Stimulated activated CD8-positive, alpha-beta memory T cell treated with anti-CD3 and anti-CD28 coated beads, Interleukin-4, amount 100 ng/mL, for 4 hours (primary cell): ENCODE data around the gene INPP5D.
A peak's percentile ranks its signal among the peaks of the same experiment; 100 is the strongest.
"Not testable (repeated sequence)": the region's sequence is repeated elsewhere in the genome, so short reads cannot be mapped to it uniquely, and the experiment has no call there.

ENCODE experiments used
- DNase-seq, 2 donors: peaks; one replicate each; pipeline ENCODE4 v3.0.0-alpha.2; 2020; ENCODE audit warnings: low read depth in 2 of 2, low spot score in 1 of 2

INPP5D gene

DNA sequence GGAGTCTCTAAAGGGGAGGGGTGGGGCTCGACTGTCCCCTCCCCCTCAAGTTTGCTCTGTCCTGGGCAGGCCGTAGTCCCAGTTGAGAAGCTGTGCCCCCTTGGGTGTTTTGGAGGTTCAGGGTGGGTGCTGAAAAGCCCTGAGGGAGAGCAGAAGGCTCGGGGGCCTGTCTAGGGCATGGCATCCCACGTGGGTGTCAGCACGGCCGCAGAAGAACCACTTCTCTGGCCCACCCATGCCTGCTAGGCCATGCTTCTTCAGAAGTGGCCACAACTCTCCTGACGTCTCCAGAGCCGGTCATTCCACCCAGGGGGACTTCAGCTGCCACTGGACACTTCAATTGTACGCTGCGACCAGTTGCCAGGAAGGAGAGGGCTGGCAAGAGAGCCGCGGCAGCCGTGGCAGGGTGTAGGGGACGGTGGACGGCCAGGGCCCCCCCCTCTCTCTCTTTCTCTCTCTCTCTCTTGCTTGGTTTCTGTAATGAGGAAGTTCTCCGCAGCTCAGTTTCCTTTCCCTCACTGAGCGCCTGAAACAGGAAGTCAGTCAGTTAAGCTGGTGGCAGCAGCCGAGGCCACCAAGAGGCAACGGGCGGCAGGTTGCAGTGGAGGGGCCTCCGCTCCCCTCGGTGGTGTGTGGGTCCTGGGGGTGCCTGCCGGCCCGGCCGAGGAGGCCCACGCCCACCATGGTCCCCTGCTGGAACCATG is at the start of gene INPP5D:
Gene INPP5D, plus strand, starts transcription at position 546 of the 704 bp plus-strand sequence. Its CDS starts 137 bp downstream, at position 683.
- DNase-seq: peak; percentile 38 to 48

DNA sequence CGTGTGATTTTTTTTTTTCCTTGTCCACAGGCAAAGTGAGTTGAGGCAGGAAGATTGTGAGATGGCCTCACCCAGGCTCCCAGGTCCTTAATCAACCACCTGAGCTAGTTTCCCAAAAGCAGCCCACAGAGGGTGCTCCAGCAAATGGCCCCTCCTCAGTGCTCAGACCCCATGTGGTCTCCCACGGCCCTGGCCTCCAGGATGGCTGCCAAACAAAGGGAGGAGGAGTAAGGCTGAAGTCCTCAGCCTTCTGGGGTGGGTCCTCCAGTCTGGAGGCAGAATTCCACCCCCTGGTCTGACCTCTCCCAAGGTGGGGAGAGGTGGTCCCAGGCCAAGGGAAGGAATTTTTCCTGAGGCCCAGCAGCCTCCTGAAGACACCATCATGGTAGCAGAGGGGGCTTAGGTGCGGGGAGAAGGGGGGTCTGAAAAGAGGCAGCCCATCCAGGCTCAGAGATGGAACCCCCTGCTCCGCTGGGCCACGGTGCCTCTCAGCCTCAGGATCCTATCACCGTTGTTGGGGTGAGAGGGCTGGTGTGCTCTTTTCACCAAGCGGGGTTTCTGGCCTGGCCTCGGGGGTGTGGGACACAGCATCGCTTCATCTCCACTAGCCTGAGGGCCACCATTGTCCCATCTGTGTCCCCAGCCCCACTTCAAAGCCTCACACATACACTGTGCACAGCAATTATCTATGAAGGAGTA is 49.4 kb upstream of the INPP5D start:
- no peak for DNase-seq

DNA sequence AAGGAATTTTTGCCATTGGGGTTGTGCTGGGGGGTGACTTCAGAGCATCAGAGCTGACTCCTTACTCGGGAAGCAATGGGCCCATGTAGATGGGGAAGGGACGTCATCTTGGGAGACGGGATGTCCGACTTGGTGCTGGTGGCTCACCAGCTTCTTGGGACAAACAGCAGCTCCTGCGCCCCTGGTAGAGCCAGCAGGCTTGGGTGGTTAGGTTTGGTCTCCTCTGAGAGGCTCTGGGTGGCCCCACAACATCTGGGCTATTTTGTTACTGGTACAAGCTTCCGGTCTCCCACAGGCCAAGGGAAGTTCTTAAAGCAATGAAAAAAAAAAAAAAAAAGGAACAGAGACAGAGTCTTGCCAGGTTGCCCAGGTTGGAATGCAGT is 48.9 kb upstream of the INPP5D start:
- no peak for DNase-seq

DNA sequence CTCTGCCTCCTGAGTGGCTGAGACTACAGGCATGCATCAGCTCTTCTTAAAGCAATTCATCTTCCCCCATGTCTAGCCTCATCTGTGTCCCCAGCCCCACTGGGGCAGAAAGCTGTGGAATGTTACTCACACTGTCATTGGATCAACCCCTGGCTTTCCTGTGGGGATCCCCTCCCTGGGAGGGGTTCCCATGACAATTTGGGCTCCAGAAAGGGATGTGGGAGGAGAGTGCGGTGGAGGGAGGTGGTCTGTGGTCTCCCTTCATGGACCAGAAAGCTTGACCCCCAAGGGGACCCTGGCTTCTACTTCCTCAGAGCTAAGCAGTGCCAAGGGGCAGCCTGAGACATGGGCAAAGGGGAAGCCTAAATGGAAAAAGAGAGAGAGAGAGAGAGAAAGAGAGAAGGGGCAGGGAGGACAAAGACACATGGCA is 48.4 kb upstream of the INPP5D start:
- no peak for DNase-seq

DNA sequence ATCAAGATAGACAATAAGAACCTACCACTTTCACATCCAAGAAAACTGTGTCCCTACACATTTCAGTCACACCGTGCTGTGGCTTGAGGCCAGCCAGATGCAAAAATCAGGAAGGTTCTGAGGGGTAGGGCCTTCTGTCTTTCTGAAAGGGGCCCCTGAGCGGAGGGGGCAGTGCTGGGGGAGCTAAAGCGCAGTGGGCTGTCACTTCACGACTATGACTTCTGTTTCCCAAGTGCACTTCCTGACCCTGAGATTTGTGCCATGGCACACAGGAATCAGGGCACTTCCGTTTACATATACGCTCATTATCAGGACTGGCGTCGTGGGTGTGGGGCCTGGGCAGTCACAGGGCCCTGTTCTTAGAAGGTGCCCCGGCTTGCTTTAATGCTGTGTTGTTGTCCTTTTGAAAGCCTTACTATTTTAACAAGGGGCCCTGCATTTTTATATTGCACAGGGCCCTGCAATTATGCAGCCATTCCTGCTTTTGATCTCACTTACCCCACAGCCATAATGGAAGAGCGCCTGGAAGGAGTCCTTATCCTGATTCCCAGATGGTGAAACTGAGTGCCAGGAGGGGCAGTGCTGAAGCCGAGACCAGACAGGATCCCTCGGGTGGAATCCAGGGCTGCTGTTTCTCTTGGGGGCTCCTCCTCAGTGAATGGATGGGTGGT is 47.7 kb upstream of the INPP5D start:
- no peak for DNase-seq

DNA sequence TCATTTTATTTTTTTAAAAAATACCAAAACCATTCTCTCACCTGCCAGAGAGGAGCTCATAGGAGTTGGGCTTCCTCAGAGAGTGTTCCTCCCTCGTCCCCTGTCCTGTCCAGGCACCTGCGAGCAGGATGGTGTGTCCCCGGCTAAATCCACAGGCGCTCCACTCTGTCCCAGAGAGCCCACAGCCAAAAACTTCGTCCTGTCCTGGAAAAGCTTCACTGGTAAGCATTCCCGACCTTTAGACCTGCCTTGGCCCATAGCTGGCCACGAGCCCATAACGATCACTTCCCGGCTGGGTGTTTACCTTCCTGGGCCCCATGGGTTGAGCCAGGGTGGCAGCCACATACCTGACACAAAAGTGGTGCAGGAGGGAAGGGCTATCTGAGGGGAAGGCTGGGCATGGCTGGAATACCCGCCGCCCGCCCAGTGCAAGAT is 47.1 kb upstream of the INPP5D start, which contains the start of gene NGEF:
Gene NGEF, minus strand, starts transcription at position 230 of the 435 bp plus-strand sequence. CDS start 38,366 bp downstream, outside the sequence.
- DNase-seq: no peak

DNA sequence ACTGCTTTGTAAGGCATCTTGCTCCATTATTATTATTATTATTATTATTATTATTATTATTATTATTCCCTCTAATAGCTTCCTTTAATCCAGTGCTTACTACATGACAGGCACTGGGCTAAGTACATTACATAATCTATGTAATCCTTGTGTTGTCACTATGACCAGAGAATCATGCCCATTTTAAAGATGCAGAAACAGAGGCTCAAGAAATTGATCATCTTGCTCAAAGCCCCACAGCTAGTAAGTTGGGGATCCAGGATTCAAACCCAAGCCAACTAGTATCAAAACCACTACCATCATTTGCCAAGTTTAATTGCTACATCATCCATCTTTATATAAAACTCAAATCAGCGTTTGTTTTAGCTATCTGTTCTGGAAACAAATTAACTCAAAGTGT is 46.5 kb upstream of the INPP5D start:
- no peak for DNase-seq

DNA sequence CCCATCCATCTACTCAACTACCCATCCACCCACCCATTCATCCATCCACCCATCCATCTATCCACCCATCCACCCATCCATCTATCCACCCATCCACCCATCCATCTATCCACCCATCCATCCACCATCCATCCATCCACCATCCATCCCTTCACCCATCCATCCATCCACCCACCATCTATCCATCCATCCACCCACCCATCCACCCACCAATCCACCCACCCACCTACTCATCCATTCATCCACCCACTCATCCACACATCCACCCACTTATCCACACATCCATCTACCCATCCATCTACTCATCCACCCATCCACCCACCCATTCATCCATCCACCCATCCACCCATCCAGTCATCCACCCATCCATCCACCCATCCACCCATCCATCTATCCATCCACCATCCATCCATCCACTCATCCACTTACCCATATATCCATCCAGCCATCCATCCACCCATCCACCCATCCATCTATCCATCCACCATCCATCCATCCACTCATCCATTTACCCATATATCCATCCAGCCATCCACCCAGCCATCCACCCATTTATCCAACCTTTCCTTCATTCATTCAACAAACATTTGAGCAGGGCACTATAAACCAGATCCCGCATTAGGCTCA is 45.0 kb upstream of the INPP5D start:
- no peak for DNase-seq

DNA sequence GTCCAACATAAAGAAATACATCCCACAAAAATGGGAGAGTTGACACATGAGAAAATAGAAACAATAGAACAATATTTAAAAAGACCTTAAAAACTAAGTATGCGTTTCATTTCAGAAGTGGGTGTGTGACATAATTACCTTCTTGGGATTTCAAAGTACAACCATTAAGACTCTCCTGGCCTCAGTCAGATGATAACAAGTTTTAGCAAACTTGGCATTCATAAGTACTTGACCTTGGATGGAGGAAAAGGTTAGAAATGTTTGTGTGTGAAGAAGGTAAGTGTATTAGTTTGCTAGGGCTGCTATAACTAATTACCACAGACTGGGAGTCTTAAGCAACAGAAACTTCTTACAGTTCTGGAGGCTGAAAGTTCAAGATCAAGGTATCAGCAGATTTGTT is 42.2 kb upstream of the INPP5D start:
- DNase-seq: no peak

DNA sequence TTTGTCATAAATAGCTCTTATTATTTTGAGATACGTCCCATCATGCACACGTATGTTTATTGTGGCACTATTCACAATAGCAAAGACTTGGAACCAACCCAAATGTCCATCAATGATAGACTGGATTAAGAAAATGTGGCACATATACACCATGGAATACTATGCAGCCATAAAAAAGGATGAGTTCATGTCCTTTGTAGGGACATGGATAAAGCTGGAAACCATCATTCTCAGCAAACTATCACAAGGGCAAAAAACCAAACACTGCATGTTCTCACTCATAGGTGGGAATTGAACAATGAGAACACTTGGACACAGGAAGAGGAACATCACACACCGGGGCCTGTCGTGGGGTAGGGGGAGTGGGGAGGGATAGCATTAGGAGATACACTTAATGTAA is 40.5 kb upstream of the INPP5D start:
- not testable (repeated sequence) for DNase-seq

DNA sequence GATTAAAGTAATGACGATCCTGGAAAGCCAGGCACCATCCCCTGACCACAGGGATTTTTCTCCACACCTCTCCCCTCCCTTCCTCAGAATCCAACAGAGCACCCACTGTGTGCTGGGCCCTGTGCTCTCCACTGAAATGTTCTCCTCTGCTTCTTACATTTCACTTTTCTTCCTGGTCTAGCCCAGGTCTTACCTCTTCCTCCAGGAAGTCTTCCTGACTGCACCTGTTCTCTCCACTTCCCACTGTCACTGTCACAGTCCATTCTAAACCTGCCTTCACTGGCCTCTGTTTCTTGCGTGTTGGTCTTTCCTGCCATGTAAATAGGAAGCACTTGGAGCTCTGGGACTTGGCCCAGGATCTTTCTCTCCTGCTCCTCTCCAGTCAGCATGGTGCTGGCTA is 39.7 kb upstream of the INPP5D start:
- DNase-seq: no peak

DNA sequence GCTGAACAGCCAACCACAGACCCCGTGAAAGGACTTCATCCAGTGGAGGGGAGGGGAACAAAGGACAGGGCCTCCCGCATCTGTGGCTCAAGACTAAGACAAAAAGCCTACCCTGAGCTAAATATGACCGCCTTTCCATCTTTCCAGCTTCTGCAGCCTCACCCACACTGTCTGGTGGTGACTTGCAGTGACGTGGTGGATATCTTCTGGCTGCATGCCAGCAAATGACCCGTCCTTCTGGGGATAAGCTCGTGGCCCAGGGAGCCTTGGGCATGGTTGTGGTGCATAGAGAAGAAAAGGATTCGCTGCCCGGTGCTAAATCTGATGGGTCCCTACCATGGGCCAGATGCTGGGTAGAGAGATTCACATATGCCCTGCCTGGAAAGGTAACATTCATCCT is 38.4 kb upstream of the INPP5D start:
- no peak for DNase-seq

DNA sequence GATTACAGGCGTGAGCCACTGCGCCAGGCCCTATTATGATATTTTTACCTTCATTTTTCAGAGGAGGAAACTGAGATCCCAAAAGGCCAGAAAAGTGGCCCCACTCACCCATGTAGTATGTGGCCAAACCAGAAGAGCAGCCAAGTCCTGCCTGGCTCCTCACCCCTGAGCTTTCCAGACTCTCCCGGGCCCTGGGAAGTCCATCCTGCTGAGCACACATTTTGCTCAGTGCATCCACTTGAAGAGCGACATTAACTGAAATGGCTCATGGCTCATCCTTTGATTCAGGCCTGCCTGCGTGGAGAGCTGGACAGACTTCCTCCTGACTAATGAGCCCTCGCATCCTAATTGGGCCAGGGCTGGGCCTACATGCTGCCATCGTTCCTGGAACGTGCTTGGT is 37.6 kb upstream of the INPP5D start:
- no peak for DNase-seq

DNA sequence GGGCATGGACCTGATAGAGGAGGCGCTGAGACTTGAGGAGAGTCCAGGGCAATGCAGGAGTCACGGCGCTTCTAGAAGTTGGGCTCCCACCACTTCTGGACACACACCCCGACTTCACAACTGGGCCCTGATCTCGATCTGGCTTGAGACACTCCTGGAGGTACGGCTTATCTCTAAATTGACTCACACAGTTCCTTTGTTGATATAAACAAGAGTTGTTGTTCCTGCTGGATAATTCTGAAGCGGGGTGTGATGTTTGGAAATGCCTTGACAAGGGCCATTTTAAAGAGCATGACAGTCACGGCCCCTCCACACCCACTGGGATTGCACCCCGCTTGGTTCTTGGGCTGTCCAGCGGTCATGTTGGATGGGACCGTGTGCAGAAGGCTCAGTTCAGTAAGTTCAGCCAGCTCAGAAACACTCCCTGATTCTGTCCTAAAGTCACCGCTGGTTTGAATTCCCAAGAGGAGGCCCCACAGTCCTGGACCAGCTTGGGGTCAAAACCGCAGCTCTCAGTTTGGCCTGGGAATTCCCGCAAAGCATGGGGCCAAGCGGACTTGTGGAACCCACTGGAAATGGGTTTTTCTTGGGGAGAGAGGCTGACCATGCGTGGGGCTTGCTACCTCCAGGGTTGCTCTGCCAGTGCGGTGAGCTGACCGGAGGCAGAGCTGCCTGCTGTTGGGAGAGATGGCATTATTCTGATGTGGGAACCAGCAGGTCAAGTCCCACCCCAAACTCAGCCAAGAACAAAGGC is 37.0 kb upstream of the INPP5D start:
- DNase-seq: no peak

DNA sequence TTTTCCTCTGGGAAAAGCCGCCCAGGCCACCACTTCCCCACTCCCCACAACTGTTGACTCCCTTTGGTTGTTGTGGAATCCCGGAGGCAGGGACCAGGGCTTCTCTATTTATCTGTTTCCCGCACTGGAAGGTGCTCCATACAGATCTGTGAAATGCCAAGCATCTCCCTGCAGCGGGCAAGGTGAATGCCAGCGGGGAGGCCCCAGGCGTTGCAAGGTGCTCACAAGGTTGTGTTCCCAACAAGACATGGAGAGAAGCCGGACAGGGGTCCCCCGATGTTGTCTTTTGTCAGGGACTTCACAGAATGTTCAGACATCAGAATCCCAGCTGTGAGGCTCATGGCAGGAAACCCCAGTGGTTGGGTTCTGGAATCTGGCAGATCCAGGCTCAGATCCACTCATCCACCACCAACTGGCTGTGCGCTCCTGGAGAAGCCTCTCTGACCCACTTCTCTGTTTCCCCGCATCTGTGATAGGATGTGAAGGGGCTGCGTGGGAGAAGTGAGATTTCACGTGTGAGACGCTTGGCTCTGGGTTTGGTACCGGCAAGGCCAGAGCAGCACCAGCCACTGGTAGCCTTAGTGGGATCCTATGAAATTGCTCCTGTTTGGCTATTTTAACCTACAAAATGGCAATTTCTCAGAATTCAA is 36.3 kb upstream of the INPP5D start:
- DNase-seq: no peak

DNA sequence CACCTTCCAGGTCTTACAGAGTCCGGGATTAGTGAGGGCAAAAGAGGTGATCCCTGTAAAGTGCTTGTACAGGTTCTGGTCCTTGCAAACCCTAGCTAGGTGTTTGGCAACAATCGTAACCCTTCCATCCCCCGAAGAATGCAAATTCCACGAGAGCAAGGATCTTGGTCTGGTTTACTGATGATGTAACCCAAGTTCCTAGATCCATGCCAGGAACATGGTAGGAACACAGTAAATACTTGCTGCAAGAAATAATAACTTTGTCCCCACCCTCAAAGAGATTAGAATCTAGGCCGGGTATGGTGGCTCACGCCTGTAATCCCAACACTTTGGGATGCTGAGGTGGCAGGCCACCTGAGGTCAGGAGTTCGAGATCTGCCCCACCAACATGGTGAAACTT is 34.4 kb upstream of the INPP5D start:
- no peak for DNase-seq

DNA sequence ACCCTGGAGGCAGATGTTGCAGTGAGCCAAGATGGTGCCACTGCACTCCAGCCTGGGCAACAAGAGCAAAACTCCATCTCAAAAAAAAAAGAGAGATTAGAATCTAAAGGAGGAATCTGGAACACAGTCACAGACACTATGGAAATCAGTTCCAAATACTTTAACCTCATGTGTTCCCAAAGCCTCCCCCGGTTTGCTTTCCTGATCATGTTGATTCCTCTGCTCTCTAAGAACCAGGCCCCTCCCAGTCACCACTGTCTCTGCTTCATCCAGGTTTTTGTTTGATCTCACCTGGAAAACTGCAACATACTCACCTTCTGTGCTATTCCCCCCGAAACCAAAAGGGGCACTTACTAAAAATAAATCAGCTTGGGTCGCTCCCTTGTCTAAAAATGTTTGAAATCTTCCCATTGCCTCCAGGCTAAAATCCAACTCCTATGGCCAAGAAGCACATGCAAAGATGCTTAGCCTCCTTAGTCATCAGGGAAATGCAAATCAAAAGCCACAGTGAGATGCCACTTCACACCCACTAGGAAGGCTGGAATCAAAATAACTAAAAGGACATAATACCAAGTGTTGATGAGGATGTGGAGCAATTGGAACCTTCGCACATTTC is 33.8 kb upstream of the INPP5D start:
- DNase-seq: no peak

DNA sequence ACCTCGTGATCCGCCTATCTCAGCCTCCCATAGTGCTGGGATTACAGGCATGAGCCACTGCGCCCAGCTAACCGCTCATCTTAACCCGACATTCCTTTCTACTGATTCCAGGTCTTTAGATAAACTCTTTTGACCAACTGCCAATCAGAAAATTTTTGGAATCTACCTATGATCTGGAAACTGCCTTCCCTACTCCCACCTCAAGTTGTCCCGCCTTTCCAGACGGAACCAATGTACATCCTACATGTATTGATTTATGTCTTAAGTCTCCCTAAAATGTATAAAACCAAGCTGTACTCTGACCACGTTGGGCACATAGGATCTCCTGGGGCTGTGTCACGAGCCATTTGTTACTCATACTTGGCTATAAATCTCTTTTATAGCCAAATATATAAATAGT is 30.8 kb upstream of the INPP5D start:
- DNase-seq: no peak

DNA sequence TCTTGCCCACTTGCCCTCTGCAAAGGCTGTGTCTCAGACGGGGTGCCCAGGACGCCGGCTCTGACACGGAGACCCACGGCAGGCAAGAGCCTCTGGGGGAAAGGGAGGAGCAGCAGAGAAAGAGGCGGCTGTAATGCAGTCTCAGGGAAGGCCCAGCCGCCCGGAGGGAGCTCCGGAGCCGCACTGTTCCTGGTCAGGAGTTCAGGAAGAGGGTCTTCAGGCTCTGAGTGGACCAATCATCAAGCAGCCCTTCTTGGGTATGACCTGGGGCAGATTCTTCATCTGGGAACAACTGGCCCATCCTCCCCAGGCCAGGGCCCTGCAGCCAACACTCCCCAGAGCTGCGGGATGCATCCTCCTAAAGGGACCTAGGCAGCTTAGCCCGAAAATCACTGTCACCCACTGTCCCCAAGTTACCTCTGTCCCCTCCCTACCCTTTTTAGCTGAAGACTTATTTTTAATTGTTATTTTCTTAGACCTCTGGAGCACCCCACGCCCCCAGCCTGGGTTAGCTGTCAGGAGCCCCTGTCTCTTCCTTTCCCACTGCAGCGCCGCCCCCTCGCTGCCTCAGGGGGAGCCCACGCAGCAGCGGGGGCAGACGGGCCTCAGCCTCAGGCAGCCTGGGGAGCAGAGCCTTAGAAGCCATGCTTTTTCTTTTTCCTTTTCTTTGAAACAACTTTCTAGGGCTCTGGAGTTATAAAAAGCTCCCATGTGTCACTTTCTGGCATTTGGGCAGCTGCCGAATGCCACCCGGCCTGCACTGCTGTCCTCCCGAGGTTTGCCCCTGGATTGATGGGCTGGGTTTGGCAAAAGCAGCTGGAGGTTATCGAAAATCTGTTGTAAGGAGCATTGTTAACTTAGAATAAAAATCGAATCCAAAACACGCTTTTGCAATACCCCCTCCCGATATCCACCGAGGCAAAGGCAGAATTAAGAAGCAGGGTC is 28.3 kb upstream of the INPP5D start:
- no peak for DNase-seq
